Stimulated activated CD4-positive, alpha-beta T cell treated with anti-CD3 and anti-CD28 coated beads, Interleukin-4, amount 100 ng/mL, for 1 hour (primary cell): ENCODE measurements around the gene RSPH1.
"Not testable (repeated sequence)": the region's sequence is repeated elsewhere in the genome, so short reads cannot be mapped to it uniquely, and the experiment has no call there.

Experiments
- DNase-seq: peaks from one replicate; pipeline ENCODE4 v3.0.0-alpha.2; 2020

Gene RSPH1

DNA sequence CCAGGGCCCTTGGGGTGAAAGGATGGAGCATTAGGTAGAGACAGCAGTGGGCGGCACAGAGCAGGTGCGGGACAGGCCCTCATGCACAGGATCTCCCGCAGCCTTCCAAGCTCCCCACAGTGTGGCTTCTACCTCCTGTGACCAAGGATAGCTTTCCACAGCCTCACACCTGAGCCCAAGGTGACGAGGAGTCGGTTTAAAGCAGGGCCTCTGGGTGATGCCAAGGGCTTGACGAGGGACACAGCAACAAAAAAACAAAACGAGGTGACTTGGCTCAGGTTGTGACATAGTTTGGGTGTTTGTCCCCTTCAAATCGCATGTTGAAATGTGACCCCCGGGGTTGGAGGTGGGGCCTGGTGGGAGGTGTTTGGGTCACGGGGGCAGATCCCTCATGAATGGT lies 15.3 kb downstream of the RSPH1 start:
- no peak for DNase-seq

DNA sequence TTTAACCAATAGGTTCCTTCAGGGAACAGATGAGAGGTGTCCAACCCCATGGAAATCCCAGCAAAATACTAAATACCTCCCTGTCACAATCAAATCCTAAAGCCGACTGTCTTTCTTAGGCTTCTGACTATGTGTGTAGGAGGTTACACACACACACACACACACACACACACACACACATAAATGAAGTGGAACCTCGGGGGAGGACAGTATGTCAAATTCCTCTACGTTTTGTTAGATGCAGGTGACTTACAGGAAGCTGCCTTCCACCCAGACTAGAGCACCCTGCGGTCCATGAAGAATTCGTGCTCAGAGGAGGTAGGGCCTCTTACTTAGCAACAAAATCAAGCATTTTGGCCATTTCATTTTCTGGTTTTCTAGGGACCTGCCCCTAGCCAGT lies 16.4 kb downstream of the RSPH1 start:
- DNase-seq, result no peak

GRCh38 chr21:42478504-42478903 lies 17.5 kb downstream of the RSPH1 start:
- no peak for DNase-seq

DNA sequence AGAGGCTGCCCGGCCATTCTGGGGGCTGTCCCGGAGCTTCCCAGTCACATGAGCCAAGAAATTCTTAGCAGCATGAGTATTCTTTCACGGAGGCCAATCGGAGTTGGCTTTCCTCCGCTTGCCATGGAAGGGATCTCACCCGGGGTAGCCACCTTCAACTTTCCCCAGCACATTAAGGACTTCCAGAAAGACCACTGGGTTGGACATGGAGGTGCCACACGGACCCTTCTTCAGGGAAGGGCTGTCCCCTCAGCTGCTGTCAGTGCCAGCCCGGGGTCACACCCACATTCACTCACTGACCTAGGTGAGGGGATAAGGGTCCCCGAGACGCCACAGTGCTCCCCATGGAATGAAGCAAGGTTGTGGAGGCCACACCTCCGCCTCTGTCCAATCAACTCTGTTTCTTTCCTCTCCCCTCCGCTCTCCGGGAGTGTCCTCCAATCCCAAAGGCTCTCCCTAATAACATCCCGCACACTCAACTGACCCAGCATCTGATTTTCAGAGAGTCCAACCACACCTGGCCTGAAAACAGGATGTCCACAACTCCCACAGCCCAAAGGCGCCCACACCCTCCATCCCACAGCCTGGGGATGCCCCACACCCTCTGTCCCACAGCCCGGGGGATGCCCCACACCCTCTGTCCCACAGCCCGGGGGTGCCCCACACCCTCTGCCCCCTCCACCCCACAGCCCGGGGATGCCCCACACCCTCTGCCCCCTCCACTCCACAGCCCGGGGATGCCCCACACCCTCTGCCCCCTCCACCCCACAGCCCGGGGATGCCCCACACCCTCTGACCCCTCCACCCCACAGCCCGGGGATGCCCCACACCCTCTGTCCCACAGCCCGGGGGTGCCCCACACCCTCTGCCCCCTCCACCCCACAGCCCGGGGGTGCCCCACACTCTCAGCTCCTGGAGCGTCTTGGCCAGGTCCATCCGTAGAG lies 19.4 kb downstream of the RSPH1 start:
- no peak for DNase-seq

GRCh38 chr21:42475526-42476387 lies 20.3 kb downstream of the RSPH1 start:
- DNase-seq, result no peak

- no peak for DNase-seq
These were observed 21.0 kb downstream of the RSPH1 start for GRCh38 chr21:42475036-42475435.

DNA sequence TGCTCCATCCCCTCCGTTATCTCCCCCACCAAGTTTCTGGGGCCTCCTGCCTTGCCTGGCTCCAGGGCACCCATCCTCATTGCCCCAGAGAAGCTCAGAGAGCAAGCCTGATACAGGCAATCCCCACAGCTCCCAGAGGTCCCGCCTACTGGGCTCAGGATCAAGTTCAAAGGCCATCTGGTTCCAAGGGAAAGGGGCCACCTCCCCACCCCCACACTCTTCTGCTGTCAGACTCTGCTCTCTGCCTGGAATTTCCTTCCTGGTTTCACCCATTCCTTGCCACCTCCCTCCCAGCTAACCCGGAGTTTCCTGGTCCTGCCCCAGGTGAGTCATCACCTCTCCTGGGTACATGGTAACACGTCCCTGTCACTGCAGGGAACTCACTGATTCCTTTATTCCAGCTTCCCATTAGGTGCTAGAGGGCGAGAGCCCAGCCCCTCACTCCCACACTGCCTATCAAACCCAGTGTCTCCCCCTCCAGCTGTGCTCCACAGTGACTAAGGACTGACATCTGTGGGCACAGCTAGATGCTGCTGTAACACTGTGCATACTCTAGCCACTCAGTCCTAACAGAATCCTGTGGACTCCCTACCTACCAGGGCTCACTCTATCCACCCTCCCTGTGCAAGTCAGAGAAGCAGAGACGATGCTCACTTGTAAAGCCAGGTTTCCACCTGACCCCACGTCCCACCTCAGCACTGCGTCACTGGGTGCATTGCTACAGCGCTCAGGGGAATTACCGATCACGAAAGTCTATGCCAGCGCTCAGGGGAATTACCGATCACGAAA lies 21.8 kb downstream of the RSPH1 start:
- DNase-seq, result no peak

DNA sequence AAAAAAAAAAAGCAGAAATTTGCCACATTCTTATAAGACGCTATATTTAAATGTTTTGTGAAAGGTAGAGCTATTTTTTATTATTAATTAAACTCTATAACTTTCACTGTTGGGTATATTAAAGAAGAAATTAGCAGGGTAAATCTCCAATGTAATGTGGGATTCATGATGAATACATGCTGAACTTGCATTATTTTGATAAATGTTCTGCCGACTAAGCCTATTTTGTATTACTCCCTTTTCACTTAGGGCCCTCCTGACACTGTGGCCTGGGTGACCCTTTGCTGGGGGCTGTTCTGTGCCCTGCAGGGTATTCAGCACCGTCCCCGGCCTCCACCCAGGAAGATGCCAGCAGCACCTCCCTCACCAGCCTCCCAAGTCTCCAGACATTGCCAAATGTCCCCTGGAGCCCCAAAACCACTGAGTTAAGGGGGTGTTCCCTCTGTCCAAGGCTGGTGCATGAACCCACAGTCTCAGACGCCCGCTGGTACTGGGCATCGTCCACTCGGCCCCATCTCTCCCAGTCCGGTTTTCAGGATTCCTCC lies 22.5 kb downstream of the RSPH1 start:
- no peak for DNase-seq

DNA sequence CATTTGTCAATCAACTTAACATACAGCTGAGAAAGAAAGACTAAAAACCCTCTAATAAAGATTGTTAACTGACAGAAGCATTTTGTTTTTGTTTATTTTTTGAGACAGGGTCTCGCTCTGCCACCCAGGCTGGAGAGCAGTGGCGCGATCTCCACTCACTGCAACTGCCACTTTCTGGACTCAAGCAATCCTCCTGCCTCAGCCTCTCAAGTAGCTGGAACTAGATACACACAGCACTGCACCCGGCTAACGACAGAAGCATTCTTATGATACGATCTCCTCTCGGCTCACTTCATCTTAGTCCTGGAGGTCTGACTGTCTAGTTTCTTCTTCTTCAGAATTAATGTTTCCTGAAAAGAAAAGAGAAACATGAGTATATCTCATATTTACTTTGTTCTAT lies 23.5 kb downstream of the RSPH1 start:
- DNase-seq, result no peak

GRCh38 chr21:42471716-42472330 lies 24.2 kb downstream of the RSPH1 start:
- DNase-seq, result no peak

- DNase-seq, result no peak
These were observed 24.8 kb downstream of the RSPH1 start for GRCh38 chr21:42471206-42471605.

GRCh38 chr21:42469726-42470125 lies 26.3 kb downstream of the RSPH1 start:
- DNase-seq, result not testable (repeated sequence)

DNA sequence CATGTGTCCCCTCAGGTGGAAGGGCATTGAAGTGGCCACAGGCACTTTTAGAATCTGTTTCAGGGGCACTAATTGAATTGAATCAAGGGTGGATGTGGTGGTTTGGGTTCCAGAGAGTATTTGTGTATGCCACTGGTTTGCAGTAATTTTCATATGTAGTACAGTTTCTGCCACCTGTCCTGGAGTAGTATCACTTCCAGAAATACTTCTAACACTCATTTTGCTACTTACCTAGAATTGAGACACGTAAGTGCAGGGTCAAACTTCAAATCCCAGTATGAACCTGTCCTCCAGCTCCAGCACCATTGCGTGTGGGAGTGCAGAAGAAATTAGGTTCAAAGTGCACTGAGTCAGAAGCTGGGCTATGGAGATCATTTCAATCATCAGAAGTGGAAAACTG lies 26.8 kb downstream of the RSPH1 start:
- DNase-seq, result no peak

- no peak for DNase-seq
These were observed 27.4 kb downstream of the RSPH1 start for GRCh38 chr21:42468491-42469131.

DNA sequence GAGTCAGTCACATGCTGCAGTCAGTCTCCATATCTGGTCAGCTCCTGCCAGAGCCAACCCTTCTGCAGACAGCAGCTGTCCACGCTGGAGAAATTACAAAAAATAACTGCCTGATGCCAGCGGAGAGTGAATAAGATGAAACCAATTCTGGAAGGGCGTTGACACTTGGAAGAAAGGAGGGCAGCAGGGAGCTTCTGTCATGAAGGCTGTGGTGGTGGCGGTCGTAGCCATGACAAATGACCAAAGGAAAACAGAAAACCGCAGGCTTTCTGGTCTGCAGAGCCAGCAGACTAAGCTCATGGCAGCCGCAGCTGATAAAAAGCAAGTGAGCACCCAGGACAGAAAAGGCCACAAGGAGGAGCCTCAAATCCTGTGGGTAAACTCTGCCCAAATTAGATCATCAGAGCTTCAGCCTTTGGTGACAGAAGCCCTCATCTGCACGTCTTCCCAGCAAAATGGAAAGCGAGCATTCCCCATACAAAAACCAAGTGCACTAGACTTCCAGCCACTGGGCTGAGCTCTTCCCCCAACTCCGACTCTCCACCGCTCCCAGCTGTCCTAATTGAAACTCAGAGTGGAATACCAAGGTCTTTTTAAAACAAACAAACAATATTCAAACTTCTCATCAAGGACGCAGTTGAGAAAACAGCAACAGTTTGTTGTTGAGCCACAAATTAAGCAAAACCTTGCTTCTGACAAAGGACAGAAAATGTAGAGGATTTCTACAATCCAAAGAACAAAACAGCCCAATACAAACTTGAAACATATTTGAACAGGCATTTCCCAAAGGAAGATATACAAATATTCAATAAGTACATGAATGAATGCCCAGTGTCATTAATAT lies 28.7 kb downstream of the RSPH1 start:
- no peak for DNase-seq

GRCh38 chr21:42466700-42467099 lies 29.3 kb downstream of the RSPH1 start:
- no peak for DNase-seq

- no peak for DNase-seq
These were observed 30.3 kb downstream of the RSPH1 start for GRCh38 chr21:42465803-42466127.

DNA sequence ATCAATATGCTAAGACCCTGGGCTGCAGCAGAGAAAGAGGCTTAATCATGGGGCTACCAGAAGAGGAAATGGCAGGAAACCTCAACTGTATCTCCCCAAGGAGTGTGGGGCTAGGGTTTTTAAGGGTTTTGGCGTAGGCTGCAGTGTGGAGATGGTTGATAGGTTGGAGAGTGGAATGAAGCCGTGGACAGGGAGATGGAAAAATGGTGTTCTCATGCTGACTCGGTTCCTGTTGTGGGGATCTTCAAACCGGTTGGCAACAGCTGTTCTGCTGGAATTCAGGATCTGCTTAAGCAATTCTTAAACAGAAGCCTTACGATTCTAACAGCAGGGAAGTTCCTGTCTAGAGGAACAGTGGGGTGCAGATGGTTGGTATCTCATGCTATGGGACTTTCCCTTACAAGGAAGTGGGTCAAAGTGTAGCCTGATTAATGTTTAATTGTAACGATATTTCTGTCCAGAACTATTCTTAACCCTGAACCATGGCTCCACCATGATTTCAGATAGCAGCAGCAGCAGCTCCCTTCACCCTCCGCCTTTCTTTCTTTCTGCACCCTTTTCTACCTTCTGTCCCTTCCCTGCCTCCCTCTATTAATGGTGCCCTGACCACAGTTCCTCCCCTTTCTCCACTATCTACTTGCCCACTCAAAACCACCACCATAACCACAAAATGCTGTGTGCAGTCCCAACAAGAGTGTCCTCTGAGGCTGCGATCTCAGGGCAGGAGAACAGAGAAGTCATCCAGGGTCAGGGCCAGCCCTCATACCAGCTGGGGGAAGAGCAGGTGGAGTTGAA lies 30.8 kb downstream of the RSPH1 start:
- no peak for DNase-seq

GRCh38 chr21:42463861-42464515 lies 32.0 kb downstream of the RSPH1 start:
- DNase-seq, result peak; percentile 65
